HS-5 (cell line): ENCODE data around the gene KRTAP10-2.

Experiments used
- DNase-seq: peaks from one replicate; pipeline ENCODE4 v3.0.0-alpha.2; 2012; ENCODE audit warnings: low read depth

The KRTAP10-2 gene

DNA sequence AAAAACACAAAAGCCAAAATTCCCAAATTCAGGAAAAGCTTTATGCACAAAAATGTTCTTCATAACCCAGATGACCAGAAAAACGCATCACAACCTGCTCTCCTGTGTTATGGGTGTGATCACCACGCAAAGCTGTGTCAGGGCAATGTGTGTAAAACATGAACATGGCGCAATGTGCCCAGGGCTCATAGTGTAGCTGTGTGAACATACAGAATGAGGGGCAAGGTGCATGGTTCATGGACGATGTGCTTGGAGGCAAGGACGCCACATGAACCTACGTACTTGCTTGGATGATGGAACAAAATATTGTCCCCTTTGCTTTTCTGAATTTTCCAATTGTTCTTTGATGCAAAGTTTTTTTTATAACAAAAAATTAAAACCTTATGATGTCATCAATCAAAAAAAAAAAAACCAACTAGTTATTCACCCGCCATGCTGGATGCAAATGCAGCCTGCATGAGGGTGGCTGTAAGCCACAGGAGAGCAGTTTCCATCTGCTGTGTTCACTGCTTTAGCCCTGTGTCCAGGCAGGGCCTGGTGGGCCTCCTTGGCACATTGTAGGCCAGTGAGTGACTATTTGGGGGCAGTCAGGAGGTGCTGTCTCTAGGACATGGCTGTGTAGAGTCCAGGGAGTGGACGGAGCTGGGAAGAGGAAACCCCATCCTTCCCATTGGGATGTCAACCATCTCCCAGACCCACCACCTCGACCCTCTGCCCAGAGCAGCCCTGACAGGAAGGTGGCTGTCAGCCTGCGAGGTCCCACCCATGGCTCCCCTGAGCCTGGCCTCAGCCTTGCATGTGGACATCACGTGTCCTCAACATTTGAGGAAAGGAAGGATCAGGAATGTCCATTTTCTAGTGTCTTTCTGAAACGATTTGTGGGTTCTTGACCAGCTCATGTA lies 25.0 kb downstream of the KRTAP10-2 start:
- no peak for DNase-seq

DNA sequence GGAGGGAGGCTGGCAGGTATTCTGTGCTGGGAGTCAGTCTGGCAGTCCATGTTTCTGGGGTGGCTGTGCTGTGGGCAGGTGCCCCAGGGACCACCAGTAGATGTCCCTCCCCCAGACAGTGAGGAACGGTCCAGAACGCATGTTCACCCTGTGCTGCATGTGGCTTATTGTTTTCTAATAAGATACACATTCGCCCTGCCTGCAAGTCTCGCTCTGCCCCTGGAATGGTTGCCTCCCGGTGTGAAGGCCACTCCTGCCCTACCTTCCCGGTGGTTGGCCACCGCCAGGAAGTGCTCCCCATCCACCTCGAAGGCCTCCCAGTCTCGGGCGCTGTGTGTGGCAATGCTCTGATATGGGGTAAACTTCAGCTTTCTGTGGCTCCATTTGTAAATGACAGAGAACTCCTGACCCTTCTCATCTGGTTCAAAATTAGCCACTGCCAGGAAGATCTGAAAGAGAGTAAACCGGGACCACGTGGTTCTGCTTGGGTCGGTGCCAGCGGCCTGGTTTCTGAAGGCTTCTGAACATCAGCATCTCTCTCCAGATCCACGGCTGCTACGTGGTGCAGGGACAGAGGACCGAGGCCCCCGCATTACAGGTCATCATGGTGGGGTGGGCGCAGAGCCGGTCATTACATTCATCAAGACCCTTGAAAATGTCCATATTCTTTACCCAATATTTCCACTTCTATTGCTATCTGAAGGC lies 25.8 kb downstream of the KRTAP10-2 start:
- DNase-seq = no peak

DNA sequence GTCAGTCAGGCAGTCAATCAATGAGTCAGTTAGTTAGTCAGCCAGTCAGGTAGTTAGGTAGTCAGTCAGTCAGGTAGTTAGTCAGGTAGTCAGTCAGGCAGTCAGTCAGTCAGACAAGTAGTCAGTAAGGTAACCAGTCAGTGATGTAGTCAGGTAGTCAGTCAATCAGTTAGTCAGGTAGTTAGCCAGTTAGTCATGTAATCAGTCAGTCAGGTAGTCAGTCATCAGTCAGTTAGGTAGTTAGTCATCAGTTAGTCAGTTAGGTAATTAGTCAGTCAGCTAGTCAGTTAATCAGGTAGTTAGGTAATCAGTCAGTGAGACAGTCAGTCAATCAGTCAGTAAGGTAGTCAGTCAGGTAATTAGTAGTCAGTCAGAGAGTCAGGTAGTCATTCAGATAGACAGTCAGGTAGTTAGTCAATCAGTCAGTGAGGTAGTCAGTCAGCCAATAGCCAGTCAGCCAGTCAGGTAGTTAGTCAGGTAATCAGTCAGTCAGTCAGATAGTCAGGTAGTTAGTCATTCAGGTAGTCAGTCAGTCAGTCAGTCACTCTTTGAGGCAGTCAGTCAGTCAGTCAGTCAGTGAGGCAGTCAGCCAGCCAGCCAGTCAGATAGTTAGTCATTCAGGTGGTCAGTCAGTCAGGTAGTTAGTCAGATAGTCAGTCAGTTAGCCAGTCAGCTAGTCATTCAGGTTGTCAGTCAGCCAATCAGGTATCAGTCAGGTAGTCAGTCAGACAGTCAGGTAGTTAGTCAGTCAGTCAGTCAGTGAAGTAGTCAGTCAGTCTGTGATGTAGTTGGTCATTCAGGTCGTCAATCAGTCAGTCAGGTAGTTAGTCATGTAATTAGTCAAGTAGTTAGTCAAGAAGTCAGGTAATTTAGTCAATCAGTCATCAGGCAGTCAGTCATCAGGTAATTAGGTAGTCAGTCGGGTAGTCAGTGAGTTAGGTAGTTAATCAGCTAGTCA lies 26.6 kb downstream of the KRTAP10-2 start:
- no peak for DNase-seq

DNA sequence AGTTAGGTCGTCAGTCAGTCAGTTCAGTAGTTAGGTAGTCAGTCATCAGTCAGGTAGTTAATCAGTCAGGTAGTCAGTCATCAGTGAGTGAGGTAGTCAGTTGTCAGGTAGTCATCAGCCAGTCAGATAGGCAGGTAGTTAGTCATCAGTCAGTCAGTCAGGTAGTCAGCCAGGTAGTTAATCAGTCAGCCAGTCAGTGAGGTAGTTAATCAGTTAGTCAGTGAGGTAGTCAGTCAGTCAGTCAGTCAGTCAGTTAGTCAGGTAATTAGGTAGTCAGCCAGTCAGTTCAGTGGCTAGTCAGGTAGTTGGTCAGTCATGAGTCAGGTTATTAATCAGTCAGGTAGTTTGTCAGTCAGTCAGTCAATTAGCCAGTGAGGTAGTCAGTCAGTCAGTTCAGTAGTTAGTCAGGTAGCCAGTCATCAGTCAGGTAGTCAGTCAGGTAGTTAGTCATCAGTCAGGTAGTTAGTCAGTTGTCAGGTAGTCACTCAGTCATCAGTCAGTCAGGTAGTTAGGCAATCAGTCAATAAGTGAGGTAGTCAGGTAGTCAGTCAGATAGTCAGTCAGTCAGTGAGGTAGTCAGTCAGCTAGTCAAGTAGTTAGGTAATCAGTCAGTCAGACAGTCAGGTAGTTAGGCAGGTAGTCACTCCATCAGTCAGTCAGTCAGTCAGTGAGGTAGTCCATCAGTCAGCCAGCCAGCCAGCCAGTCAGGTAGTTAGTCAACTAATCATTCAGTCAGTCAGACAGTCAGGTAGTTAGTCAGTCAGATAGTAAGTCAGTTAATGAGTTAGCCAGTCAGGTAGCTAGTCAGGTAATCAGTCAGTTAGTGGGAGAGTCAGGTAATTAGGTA lies 27.5 kb downstream of the KRTAP10-2 start:
- DNase-seq = no peak

DNA sequence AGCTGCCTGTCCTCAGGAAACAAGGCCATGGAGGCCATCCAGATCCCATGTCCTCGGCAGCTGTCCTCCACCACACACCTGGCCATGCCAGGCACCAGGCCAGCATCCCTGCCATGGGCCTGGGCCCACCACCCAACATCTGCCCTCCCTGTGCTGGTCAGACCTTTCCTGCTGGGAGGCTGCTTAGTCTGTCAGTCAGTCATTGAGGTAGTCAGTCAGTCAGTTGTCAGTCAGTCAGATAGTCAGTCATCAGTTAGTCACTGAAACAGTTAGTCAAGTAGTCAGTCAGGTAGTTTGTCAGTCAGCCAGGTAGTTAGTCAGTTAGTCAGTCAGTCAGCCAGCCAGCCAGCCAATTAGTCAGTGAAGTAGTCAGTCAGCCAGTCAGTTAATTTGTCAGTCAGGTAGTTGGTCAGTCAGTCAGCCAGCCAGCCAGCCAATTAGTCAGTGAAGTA lies 28.5 kb downstream of the KRTAP10-2 start:
- no peak for DNase-seq

DNA sequence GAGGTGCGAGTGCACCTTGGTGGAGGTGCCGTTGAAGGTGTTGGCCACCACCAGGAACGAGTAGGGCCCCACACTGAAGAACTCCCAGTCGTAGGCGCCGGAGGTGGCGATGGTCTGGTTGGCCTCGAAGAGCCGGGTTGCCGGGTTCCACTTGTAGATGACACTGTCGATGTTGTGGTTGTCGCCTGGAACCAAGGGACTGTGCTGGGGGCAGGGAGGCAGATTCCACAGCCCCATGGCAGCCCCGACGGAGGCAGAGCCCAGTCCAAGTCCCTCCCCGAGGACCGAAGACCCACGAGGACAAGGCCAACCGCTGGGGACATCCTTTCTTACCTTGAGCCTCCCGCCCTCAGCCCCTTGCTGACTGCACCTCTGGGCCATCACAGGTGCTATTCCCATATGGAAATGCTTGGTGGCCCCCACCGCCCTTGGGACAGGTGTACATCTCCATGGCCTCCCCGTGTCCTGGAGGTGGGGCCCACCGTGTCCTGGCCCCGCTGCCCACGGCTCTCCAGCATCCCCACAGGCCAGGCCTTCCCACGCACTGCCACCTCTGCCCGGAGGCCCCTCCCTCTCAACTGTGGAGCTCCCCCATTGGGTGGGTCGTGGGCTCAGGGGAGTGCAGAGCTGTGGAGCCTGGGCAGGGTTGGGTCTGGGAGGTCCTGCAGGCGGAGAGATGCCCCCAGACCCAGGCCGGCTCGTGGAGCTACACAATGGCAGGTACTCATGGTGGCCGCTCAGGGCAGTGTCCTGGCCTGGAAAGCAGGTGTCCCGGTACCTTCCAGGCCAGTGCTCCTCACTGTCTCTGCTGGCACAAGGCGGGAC lies 29.2 kb downstream of the KRTAP10-2 start:
- DNase-seq = no peak

DNA sequence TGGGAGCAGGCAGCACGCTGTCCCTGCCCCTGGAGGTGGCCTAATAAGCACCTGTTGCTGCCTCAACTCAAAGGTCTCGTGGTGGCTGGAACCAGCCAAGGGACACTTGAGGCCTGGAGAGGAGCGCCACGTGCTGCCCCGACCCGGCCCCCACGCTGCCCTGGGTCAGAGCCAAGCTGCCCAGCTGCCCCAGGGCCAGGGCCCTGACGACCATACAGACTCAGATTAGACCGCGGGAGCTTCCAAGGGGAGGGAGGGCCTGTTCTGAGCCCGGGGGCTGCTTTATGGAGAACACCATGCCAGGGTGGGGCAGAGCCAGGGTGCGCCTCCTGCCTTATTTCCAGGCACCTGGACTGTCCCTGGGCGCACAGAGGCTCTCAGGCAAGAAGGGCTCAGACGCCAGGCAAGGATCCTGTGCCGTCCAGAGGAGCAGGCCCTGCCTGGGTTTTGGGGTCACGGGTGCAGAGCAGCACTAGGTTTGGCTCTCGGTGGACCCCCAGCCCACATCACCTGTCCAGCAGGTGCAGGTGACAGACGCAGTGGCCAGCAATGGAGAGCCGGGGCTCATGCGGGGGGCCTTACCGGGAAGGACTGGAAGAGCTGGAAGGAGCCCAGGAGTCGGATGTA lies 29.9 kb downstream of the KRTAP10-2 start:
- DNase-seq = no peak

DNA sequence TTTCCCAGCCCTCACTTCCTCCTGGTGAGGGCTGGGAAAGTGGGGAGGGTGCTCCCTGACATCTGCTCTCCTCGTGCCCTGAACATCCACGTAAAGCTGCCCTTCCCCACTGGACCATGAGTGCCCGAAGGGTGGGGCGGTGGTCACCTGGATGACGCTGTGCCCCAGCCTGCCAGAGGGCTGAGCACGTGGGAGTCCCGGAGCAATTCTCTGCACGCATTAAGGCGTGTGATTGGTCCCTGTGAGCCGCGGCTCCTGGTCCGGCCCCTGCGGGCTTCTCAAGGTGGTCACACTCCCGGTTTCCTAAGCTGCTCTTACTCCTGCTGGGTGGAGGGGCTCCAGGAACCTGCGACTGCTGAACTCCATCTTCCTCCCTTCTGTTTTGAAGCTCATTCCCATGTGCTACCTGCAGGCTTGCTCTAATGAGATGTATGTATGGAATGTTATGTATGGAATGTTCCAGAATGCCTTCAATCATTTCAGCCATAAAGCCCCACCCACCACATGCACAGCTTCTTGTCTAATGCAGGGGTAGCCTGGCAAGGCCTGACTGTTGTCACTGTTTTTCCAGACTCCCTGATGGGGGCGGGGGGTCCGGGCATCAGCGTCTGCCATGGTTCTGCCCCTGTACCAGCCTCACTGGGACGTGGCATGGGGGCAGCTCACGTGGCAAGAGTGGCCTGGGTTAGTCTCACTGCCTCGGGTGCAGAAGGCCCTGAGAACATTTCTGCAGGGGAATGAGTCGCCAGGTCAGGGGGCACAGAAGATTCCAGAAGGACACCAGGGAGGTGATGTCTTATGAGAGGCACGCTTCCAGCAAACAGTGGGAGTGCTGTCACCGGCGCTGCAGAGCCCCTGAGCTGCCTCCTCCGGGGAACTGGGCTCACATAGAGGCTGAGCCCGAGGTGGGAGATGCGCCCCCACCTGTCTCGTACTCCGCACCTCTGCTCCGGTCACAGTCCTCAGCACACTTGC lies 30.7 kb downstream of the KRTAP10-2 start:
- DNase-seq = no peak

DNA sequence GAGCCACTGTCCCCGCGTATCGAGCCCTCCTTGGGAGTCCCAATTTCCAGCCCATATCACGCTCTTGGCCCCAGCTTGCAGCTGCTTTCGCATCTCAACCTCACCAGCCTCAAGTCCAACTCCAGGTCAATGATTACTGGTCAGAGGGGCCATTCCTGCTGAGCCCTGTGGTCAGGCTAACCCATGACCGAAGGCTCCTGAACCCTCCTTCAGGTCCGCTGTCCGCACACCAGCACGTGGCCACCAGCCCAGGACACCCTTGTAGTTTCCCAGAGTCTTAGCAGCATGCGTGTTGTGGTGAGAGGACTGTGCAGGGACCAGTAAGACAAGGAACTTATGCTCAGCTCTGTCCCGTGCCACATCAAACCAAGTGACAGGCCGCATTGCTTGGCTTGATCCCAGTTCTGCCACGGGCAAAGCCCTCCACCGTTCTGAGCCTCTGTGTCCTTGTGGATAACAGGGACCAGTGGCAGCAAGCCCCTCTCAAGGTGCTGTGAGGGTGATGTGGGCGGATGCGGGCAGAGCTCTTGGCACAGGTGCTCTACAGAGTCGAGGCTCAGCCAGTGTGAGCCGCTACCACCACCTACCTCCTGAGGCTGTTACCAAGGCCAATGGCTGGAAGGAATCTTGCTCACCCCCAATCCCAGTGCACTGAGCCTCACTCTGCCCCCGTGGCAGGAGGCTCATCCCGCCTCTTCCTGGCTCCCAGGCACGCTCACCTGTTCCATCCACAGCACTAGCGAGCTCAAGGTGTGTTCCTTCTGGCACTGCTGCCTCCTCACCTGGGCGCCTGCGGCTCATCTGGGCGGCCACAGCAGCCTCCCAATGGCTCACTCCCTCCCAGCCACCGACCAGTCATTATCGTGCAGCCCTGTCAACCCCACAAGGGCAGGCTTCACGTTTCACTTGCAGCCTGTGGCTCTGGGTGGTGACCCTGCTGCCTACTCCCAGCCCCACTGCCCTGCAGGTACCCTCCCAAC lies 31.7 kb downstream of the KRTAP10-2 start:
- no peak for DNase-seq

DNA sequence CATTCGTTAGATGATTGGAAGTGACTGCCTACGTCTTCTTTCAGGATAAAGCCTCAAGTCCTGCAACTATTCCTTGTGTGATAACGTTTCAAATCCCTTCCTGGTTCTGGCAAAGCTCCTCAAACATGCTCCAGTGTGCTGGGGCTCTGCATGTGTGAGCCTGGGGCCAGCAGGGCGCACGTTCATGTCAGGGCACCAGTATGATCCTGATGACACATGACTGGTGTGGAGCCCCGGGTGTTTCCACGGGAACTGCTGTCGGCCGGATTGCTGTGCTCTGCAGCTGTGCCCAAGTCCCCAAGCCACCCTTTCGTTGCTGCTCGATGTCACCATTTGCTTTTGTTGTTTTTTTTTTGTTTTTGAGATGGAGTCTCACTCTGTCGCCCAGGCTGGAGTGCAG lies 32.6 kb downstream of the KRTAP10-2 start:
- no peak for DNase-seq

DNA sequence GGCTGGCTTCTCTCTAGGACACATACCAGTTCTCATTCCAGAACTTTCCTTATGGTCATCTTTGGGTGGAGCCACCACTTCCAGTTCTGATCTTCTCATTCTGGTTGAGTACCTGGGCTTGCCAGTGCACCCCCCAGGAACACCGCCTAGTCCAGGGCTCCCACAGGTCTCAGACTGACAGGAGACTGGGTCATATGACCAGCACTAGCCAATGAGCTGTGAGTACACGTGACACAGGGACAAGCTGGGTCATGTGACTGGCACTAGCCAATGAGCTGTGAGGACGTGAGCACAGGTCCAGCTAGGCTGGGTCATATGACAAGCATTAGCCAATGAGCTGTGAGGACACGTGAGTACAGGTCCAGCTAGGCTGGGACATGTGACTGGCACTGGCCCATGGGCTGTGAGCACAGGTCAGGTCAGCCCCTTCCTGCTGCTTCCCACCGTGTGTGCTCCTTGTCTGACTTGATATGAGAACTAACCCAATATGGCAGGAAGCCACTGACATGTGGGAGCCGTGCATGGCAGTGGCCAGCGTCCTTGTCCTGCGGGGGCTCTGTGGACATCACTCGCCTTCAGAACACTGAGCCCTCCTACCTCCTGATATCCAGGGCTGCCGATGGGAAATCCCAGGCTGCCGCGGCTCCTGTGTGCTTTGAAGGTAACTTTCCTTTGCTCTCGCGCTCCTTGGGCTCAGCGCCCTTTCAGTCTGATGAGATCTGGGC lies 34.0 kb downstream of the KRTAP10-2 start:
- DNase-seq = no peak

DNA sequence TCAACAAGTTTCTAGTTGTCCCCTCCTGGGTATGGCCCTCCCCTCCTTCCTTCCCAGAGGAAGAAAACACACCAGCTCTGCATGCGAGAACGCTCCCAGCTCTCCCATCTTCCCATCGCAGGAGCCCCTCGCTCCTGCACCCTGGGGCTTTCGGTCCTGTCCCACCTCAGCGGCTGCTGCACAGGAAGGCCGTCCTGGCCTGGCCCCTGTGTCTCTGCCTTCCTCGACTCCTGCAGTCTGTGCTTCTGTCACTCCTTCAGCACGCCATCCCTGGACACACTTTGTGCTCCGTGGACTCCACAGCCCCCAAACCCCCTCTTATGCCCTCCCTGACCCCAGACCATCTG lies 34.5 kb downstream of the KRTAP10-2 start:
- no peak for DNase-seq

DNA sequence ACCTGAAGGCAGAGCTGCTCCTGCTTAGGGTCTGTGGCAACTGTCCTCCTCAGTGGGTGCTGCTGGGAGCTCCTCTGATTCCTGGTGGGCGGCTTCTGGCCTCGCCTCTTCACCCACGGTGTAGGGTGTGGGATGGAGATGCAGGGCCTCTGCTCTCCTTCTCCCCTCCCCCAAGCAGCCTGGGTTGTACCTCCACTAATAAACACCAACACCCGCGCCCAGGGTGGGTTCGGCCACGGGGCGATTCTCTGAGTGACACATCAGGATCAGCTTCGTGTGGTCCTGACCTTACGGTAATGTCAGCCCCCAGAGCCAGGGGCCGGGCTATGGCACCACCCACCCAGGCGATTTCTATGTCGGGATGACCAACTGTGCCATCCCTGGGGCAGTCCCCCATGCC lies 35.0 kb downstream of the KRTAP10-2 start:
- no peak for DNase-seq

DNA sequence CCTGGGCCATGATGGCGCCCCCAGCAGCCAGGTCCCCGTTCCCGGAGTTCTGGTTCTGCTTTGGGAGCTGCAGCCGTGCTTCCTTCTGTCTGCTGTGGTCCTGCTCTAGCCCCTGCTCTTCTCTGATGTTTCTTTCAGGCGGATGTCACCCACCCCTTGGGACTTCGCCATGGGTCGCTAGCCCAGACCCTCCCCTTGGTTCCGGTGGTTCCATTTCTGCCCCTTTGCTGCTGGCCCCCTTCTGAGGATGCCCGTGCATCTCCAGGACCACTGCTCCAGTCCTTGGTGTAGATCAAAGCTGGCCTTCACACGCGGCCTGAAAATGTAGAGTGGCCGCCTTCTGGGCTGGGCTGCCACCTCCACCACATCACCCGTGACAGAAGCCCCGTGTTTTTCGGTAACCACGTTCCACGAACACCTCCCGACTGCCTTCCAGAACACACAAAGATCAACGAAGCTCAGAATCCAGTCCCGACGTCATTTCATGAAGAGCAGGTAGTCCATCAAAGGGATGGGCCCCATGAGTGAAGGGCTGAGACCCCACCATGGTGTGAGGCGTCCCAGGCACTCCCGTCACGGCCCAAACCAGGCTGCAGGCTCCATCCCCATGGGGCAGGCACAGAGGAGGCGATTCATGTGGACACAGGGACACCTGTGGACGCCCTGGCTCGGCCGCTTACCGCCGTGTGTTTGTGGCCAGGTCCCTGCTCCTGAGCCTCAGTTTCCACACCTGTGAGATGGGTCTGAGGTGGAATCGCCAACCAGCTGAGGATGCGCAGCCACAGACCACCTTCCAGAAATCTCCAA lies 35.7 kb downstream of the KRTAP10-2 start:
- DNase-seq = no peak

DNA sequence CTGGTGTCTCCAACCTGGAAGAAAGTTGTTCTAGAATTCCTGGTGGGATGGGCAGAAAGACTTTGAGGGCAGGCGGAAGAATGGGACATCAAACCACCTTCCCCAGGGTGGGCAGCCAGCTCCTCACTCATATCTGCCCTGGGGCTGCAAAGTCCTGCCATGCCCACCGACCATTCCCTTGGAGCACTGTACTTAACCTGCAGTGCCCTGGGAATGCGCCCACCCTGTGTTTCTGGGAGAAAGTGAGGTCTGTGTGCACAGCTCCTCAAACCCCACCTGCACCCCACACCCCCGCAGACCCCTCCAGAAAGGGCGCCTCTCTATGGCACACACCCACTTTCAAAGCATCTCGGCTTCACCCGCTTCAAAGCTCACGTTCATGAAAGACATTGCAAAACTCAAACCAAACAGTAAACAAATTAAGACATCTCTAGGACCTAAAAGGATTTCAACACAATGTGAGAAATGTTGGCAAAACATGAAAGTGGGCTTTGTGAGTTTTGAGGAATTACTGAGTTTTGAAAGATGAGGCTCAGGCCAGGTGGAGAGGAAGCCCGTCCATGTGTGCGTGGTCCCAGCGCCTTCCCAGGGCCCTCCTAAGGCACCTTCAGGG lies 36.5 kb downstream of the KRTAP10-2 start:
- no peak for DNase-seq

DNA sequence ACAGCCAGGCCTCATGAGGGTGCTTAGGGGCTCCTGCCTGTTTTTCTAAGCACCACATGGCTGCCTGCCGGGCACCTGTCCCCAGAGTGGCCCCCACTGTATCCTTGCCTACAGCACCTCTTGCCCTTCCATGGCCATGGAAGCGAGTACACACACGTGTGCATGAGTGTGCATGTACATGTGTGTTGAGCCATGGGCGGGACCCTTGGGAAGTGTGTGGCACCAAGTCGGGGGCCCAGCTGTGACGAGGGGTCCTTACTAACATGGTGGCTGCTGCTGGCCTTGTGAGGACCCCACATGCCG lies 37.1 kb downstream of the KRTAP10-2 start:
- DNase-seq = no peak
